Measurements from ENCODE around the gene ATP6V1G1.

Gene ATP6V1G1

GRCh38 chr9:114613087-114613486 lies 25.5 kb downstream of the ATP6V1G1 start:
- FAIRE-seq, result no peak

- no peak for FAIRE-seq
These were observed 26.4 kb downstream of the ATP6V1G1 start for GRCh38 chr9:114613919-114614318.

- FAIRE-seq, result no peak
These were observed 26.8 kb downstream of the ATP6V1G1 start for GRCh38 chr9:114614373-114614772.

GRCh38 chr9:114616684-114617520 lies 29.3 kb downstream of the ATP6V1G1 start:
- FAIRE-seq, result no peak

- FAIRE-seq, result no peak
These were observed 31.7 kb downstream of the ATP6V1G1 start for GRCh38 chr9:114619191-114619761.

- no peak for FAIRE-seq
These were observed 34.0 kb downstream of the ATP6V1G1 start for GRCh38 chr9:114621561-114621960.

- FAIRE-seq, result no peak
These were observed 34.5 kb downstream of the ATP6V1G1 start for GRCh38 chr9:114621975-114622609.

GRCh38 chr9:114624677-114625076 lies 37.1 kb downstream of the ATP6V1G1 start:
- no peak for FAIRE-seq

GRCh38 chr9:114626415-114627020 lies 38.9 kb downstream of the ATP6V1G1 start:
- no peak for FAIRE-seq

- FAIRE-seq, result no peak
These were observed 40.0 kb downstream of the ATP6V1G1 start for GRCh38 chr9:114627553-114627952.

- FAIRE-seq, result no peak
These were observed 42.1 kb downstream of the ATP6V1G1 start for GRCh38 chr9:114629563-114630090.

- FAIRE-seq, result no peak
These were observed 43.6 kb downstream of the ATP6V1G1 start for GRCh38 chr9:114631166-114631565.

- FAIRE-seq, result no peak
These were observed 46.0 kb downstream of the ATP6V1G1 start for GRCh38 chr9:114633438-114634089.

GRCh38 chr9:114634387-114634786 lies 46.8 kb downstream of the ATP6V1G1 start:
- FAIRE-seq, result no peak

- no peak for FAIRE-seq
These were observed 50.8 kb downstream of the ATP6V1G1 start for GRCh38 chr9:114638404-114638803.

GRCh38 chr9:114641967-114642366 lies 54.4 kb downstream of the ATP6V1G1 start:
- FAIRE-seq, result no peak

- no peak for FAIRE-seq
These were observed 55.4 kb downstream of the ATP6V1G1 start for GRCh38 chr9:114643001-114643400.

GRCh38 chr9:114643896-114644295 lies 56.3 kb downstream of the ATP6V1G1 start:
- no peak for FAIRE-seq
